LNCaP clone FGC (cell line): ENCODE measurements around the gene AMH.
A peak's percentile ranks its signal among the peaks of the same experiment; 100 is the strongest.

Experiments used
- DNase-seq: peaks from one replicate; pipeline ENCODE4 v3.0.0-alpha.2; 2011; ENCODE audit warnings: low read depth
- H3K4me3 ChIP-seq: 2 replicates; pipeline ENCODE4 v1.5.1; 2011; ENCODE audit warnings: mild to moderate bottlenecking, low read depth, low read length, control low read depth
- TF ChIP-seq, protein P1 (sequence below): IDR thresholded peaks from 2 replicates; pipeline ENCODE4 v1.5.1; 2012; ENCODE audit warnings: mild to moderate bottlenecking; ENCODE audit not compliant: control insufficient read depth, insufficient read depth; ENCODE audit errors: extremely low read depth

Gene AMH

GRCh38 chr19:2255112-2255845 lies 6.2 kb downstream of the AMH start:
- DNase-seq = no peak
- no peak overlapping the region for H3K4me3 ChIP-seq
- TF ChIP-seq, protein P1, sequence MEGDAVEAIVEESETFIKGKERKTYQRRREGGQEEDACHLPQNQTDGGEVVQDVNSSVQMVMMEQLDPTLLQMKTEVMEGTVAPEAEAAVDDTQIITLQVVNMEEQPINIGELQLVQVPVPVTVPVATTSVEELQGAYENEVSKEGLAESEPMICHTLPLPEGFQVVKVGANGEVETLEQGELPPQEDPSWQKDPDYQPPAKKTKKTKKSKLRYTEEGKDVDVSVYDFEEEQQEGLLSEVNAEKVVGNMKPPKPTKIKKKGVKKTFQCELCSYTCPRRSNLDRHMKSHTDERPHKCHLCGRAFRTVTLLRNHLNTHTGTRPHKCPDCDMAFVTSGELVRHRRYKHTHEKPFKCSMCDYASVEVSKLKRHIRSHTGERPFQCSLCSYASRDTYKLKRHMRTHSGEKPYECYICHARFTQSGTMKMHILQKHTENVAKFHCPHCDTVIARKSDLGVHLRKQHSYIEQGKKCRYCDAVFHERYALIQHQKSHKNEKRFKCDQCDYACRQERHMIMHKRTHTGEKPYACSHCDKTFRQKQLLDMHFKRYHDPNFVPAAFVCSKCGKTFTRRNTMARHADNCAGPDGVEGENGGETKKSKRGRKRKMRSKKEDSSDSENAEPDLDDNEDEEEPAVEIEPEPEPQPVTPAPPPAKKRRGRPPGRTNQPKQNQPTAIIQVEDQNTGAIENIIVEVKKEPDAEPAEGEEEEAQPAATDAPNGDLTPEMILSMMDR = no peak

DNA sequence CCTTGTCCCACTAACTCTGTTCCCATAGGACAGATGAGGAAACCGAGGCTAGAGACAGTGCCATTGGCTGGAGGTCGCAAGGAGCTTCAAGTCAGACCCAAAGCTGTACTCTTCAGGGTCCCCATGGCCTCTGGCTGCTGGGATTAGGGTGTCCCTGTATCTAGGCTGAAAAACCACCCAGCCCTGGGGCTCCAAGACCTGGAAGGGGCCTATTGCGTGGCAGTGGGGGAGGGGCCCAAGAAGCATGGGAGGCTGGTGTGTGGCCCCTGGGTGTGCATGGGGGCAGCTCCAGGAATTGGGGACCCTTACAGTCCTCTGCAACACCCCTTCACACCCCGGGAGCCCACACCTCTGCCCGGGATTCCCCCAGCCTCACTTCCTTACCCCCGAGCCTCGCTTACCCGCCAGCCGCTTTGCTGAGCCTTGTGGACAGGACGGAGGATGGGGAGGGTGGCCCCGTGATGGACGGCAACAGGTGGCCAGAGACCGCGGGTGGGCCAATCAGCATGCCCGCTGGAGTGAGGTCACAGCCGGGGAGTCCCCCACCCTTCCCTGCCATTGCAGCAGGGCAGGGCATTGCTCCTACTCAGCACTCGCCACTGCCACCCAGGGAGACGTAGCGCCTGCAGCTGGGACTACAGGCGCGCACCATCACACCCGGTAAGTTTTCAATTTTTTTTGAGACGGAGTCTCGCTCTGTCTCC lies 7.0 kb downstream of the AMH start, which contains the start of gene JSRP1:
TSS of gene JSRP1 (minus strand) at position 436 of the 704 bp plus-strand sequence. CDS start 1,103 bp downstream, outside the sequence.
- no peak within 1 kb of the TSS for H3K4me3 ChIP-seq
- no peak for DNase-seq
- TF ChIP-seq, protein P1 = no peak

DNA sequence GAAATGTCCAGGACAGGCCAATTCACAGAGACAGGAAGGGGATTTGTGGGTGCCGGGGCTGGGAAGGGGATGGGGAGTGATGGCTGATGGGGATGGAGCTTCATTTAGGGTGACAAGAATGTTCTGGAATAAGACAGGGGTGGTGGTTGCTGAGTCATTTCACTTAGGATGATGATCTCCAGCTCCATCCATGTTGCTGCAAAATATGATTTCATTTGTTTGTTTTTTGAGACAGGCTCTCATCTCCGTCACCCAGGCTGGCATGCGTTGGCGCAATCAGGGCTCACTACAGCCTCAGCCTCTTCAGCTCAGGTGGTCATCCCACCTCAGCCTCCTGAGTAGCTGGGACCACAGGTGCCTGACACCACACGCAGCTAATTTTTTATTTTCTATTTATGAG lies 10.2 kb downstream of the AMH start:
- no peak overlapping the region for H3K4me3 ChIP-seq
- DNase-seq = no peak
- TF ChIP-seq, protein P1 = no peak

DNA sequence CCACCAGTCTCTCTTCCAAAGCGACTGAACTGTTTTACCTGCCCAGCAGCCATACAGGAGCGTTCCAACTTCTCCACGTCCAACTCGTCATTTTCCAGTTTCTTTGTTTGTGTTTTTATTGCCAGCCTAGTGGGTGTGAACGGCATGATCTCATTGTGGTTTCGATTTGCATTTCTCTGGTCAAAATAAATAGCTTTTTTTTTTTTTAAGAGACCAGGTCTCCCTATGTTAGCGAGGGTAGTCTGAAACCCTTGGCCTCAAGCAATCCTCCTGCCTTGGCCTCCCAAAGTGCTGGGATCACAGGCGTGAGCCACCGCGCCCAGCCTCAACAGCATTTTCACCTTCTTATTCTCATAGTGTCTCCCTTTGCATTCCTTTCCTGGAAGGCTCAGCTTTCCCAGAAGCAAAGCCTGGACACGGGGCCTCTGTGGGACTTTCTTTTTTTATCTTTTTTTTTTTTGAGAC lies 11.2 kb downstream of the AMH start:
- no peak for DNase-seq
- TF ChIP-seq, protein P1 = no peak
- no peak overlapping the region for H3K4me3 ChIP-seq

DNA sequence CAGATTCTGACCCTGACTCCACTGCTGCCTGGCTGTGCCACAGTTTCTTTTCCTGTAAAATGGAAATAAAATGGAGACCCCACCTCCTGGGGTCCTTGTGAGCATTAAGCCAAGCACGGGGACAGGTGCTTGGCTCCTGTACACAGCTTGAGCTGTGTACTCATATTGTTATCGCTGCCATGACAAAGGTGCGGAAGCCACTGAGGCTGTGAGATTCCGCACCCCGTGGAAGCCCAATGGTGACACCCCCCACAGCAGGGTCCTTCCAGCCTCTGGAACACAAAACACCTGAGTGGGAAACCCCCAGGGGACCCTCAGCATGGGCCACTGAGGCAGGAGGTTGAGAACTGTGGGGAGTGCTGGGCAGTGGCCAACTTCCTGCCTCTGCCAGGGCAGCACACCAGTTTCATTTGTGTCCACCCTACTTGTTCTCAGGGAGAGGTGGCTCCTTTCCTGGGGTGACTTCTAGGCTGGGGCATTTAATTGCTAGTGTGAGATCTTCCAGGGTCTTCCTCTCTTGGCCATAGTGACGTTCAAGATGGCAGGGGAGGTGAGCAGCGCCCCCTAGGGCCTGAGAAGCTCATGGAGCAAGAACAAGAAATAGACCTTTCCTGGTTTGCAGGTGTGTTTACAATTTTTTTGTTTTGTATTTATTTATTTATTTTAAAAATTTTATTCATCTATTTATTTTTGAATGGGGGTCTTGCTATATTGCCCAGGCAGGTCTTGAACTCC lies 12.5 kb downstream of the AMH start:
- no peak overlapping the region for H3K4me3 ChIP-seq
- TF ChIP-seq, protein P1 = peak; percentile 44
- no peak for DNase-seq

DNA sequence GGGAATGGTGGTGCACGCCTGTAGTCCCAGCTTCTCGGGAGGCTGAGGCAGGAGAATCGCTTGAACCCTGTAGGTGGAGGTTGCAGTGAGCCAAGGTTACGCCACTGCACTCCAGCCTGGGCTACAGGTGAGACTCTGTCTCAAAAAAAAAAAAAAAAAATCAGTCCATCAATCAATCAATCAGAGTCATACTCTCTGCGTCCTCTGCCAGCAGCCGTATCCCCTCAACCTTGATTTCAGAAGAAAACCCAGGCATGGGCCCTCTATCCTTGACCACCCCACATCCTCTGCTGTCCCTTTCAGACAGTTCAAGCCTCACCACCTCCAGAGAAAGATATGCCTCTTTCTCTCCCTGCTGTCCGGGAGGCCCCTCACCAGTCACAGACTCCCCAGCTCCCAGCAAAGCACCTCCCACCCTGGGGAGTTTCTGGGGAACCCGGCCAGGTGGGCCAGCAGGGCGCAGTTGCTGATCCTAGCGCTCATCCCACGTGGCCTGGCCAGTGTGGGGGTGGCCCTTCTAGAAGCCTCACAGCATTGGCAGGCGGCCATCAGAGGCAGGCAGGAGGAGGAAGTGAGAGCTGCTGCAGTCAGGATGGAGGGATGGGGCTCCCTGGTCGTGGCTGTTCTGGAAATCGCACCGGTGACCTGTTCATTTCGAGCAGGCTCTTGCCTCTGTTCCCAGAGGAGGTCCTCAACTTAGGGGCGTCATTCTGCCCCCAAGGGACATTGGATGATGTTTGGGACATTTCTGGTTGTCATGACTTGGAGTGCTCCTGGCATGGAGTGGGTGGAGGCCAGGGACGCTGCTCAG lies 17.3 kb downstream of the AMH start:
- TF ChIP-seq, protein P1 = no peak
- H3K4me3 ChIP-seq = no peak overlapping the region

More for the DNA sequence above, 17.3 kb downstream of the AMH start:
- DNase-seq = no peak
